Transverse colon (tissue), 4 donors: Measurements from ENCODE around the gene ZNHIT1. TPM values are rescaled to one million over a fixed set of nuclear protein-coding genes. Genes with fewer than 3 reads are reported as not detected.

Experiments
- DNase-seq: peaks from one replicate; pipeline ENCODE4 v3.0.0-alpha.2; 2019
- H3K27ac ChIP-seq, 4 donors: fragments of 200-600 bp; sonication (generic); 2 replicates each; pipeline ENCODE4 v1.5.1; 2016 to 2018; ENCODE audit warnings: inconsistent platforms in 4 of 4
- H3K27me3 ChIP-seq: fragments of 200-600 bp; sonication (generic); 2 replicates; pipeline ENCODE4 v1.5.1; 2017; ENCODE audit warnings: inconsistent platforms
- H3K36me3 ChIP-seq, 4 donors: fragments of 200-600 bp; sonication (generic); 2 replicates each; pipeline ENCODE4 v1.5.1; 2017 to 2019; ENCODE audit warnings: inconsistent platforms in 4 of 4
- H3K4me1 ChIP-seq, 4 donors: fragments of 200-600 bp; sonication (generic); 2 replicates each; pipeline ENCODE4 v1.5.1; 2017 to 2020; ENCODE audit warnings: inconsistent platforms in 4 of 4
- H3K4me3 ChIP-seq, 4 donors: fragments of 200-600 bp; sonication (generic); 1 replicate in 1 of 4; 2 replicates in 3 of 4; pipeline versions ENCODE4 v1.5.1 to v1.6.1; 2017 to 2019; ENCODE audit warnings: inconsistent platforms in 4 of 4
- H3K9me3 ChIP-seq, 2 donors: fragments of 200-600 bp; sonication (generic); 2 replicates each; pipeline ENCODE4 v1.5.1; 2017 to 2019; ENCODE audit warnings: inconsistent platforms in 2 of 2
- CTCF ChIP-seq, 5 experiments: fragments of 200-600 bp in 3 of 5; fragments of 450-650 bp in 2 of 5; sonication (generic) in 3 of 5; IDR thresholded peaks; 1 replicate in 2 of 5; 2 replicates in 3 of 5; pipeline ENCODE4 v1.5.1; 2016 to 2017; ENCODE audit warnings: antibody characterized with exemption in 5 of 5, inconsistent platforms in 3 of 5, mild to moderate bottlenecking in 2 of 5, moderate library complexity in 1 of 5
- EP300 ChIP-seq: sonication (generic); formaldehyde crosslinking; IDR thresholded peaks from one replicate; pipeline ENCODE4 v1.6.1; 2017; ENCODE audit warnings: antibody characterized with exemption, low read depth
- POLR2A ChIP-seq: fragments of 450-650 bp; IDR thresholded peaks from one replicate; pipeline ENCODE4 v1.6.1; 2016; ENCODE audit warnings: antibody characterized with exemption, mild to moderate bottlenecking, moderate library complexity
- POLR2AphosphoS5 ChIP-seq, 3 donors: sonication (generic); formaldehyde crosslinking; IDR thresholded peaks; one replicate each; pipeline ENCODE4 v1.6.1; 2016; ENCODE audit warnings: antibody characterized with exemption in 3 of 3
- WGBS, 2 donors: methylation state at CpG; one replicate each; pipeline ENCODE4 v1.1.5; 2018; ENCODE audit warnings: low coverage in 1 of 2; 5-methylcytosine and 5-hydroxymethylcytosine counted together
- in situ Hi-C, 4 donors: fragments of 200-750 bp; cut with MboI; loops; one replicate each; pipeline versions ENCODE4 v1.15.0 to v1.15.1; 2017; ENCODE audit warnings: low sequenced_read_pairs in 3 of 4, low pct_ligation_motif_present in 1 of 4, low pct_unique_long_range_greater_than_20kb in 1 of 4
- intact Hi-C: fragments of 100-400 bp; cut with DNase I; formaldehyde crosslinking; loops from one replicate; pipeline ENCODE4 v1.15.1; 2023; ENCODE audit warnings: low total_unique reads
- total RNA-seq, 4 donors: library from RNA; depleted of rRNA; stranded (reverse); fragments of >200 nt; gene quantifications; one replicate each; pipeline ENCODE4 v1.1.0, GENCODE V29; 2016

Gene ZNHIT1
- total RNA-seq, 4 donors from 2014 or later, result 50.5 to 106 (median 78.2) TPM

- Histone ChIP-seq H3K27ac (no peak overlapping the region), H3K4me3 (peak overlapping the region in 1 of 4 donors; percentile 15), H3K27me3 (peaks cover 100% of the 10 kb centered on the region), H3K9me3 (no peaks in the 10 kb centered on the region), H3K4me1 (peaks cover 8 to 34% (median 33%) of the 10 kb centered on the region in 4 donors), H3K36me3 (no peaks in the 10 kb centered on the region)
- TF ChIP-seq POLR2A (no peak), CTCF (IDR thresholded peaks at IDR 0.05) (no peak), EP300 (no peak), POLR2AphosphoS5 (IDR thresholded peaks at IDR 0.05) (no peak)
- WGBS, 2 donors, result 3% methylated on average over 52 of the region's 53 CpGs; no CpG with 5 or more reads in 1 of the 2 donors
- peak; percentile 68 for DNase-seq
- in situ Hi-C loops, result no loop called here
- intact Hi-C loops, result no loop called here
Measured at GRCh38 chr7:101172854-101173751, 44.9 kb upstream of the ZNHIT1 start.

GRCh38 chr7:101173752-101174244 is 44.2 kb upstream of the ZNHIT1 start:
- Histone ChIP-seq H3K27me3 (peaks cover 100% of the 10 kb centered on the region), H3K36me3 (no peaks in the 10 kb centered on the region), H3K9me3 (no peaks in the 10 kb centered on the region), H3K4me3 (peak overlapping the region in 1 of 4 donors; percentile 15), H3K4me1 (peaks cover 8 to 34% (median 33%) of the 10 kb centered on the region in 4 donors), H3K27ac (no peak overlapping the region)
- intact Hi-C loops (no loop called here), in situ Hi-C loops (no loop called here)
- 6 to 13% methylated on average over 4 to 16 of the region's 16 CpGs for WGBS, 2 donors
- TF ChIP-seq POLR2AphosphoS5 (IDR thresholded peaks at IDR 0.05) (no peak), EP300 (no peak), POLR2A (no peak), CTCF (IDR thresholded peaks at IDR 0.05) (no peak)
- no peak for DNase-seq

- WGBS, 2 donors, result 40% methylated on average over 26 of the region's 28 CpGs; no CpG with 5 or more reads in 1 of the 2 donors
- H3K4me1 ChIP-seq, result peaks cover 12 to 38% (median 35%) of the 10 kb centered on the region in 4 donors
- in situ Hi-C loops (no loop called here), intact Hi-C loops (no loop called here)
- no peak overlapping the region for H3K4me3 ChIP-seq
- peaks cover 100% of the 10 kb centered on the region for H3K27me3 ChIP-seq
- H3K27ac ChIP-seq, result no peak overlapping the region
- H3K36me3 ChIP-seq, result no peaks in the 10 kb centered on the region
- TF ChIP-seq EP300, result no peak
- no peaks in the 10 kb centered on the region for H3K9me3 ChIP-seq
- DNase-seq, result no peak
Measured at GRCh38 chr7:101174322-101174854, 43.6 kb upstream of the ZNHIT1 start.

- H3K4me1 ChIP-seq, result peaks cover 8 to 40% (median 37%) of the 10 kb centered on the region in 4 donors
- no peaks in the 10 kb centered on the region for H3K36me3 ChIP-seq
- 38% methylated on average over 3 of the region's 3 CpGs; no CpG with 5 or more reads in 1 of the 2 donors for WGBS, 2 donors
- no peaks in the 10 kb centered on the region for H3K9me3 ChIP-seq
- H3K27me3 ChIP-seq, result peaks cover 100% of the 10 kb centered on the region
- TF ChIP-seq CTCF (IDR thresholded peaks at IDR 0.05) (no peak), POLR2A (no peak), EP300 (no peak), POLR2AphosphoS5 (IDR thresholded peaks at IDR 0.05) (no peak)
- in situ Hi-C loops, result no loop called here
- no peak overlapping the region for H3K4me3 ChIP-seq
- intact Hi-C loops, result loop anchor here (5.0 kb wide), 1 partner anchor 268 kb away; no protein-coding TSS in a partner anchor
- no peak overlapping the region for H3K27ac ChIP-seq
- no peak for DNase-seq
Measured at GRCh38 chr7:101175664-101176063, 42.3 kb upstream of the ZNHIT1 start.
